ENCODE results near the gene TTC32.
"Not testable (repeated sequence)": the region's sequence is repeated elsewhere in the genome, so short reads cannot be mapped to it uniquely, and the experiment has no call there.

Gene TTC32

DNA sequence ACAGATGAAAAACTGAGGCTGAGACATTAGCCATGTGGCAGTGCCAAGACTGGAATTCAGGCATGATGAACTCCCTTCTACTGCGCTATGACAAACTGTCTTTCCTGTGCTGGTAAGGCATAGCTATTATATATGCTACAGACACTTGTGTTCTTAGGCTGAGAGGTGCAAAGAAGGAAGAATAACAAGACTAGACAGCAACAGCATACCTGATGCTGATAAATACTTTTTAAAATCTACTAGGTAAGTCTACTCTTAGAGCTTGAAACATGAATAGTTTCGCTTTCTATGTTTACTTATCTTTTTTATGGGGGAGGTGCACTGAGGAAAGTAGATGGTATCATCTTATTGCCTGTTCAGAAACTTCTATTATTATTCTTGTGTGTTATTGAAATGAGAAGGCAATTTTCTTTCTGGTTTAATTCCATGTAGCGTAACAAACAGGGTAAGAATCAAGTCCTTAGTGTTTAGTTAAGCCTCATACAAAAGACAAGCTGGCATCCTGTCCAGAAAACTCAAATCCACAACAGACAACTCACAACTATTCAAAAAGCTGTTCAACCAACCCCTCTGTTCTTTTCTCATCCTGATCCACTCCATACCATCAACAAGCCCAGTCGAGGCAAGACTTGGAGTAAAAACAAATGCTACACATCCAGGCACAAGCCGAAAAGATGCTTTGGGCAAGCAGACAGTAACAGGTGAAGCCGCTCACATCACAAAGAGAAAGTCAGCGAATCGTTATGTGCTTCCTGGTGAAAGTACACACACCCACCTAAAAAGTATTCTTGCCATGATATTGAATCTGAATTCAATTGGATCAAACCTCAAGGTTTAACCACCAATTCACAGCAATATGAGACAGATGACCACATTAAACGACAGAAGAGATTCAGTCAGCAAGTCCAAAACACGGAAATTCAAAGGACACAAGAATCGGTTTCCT lies 1.5 kb downstream of the TTC32 start:
- DNase-seq (ENCODE audit: low spot score), result peak; percentile 43

DNA sequence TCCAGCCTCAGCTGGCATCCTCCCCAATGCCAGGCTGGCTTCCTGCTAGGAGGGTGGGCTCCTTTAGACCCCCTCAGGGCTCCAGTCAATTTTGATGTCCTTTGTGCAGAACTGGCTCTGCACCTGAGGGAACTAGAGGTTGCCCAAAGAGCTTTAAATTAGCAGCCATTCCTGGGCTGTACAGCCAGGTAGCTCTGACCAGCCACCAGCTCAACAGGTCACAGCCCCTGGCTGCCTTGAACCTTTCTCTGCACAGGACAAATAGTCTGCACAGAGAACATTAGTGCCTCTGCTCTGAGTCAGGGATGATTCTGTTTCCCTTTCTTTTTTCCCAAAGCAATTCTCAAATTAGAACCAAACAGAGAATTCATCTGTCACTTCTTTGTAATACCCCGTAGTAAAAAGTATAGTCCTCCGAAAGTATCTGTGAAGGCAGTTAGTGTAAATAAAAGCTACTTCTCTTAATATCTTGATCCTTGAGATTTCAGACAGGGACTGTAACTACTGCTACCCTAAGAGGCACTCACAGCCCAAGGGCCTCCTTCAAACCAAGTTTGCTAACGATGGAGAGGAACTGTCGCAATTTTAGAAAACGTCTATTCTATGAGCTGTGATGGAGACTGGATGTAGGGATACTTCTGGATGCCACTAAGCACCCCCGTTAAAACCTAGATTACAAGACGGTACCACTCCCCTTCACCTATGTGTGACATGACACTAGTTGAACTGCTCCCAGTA lies 3.0 kb downstream of the TTC32 start:
- DNase-seq (ENCODE audit: low spot score), result no peak

DNA sequence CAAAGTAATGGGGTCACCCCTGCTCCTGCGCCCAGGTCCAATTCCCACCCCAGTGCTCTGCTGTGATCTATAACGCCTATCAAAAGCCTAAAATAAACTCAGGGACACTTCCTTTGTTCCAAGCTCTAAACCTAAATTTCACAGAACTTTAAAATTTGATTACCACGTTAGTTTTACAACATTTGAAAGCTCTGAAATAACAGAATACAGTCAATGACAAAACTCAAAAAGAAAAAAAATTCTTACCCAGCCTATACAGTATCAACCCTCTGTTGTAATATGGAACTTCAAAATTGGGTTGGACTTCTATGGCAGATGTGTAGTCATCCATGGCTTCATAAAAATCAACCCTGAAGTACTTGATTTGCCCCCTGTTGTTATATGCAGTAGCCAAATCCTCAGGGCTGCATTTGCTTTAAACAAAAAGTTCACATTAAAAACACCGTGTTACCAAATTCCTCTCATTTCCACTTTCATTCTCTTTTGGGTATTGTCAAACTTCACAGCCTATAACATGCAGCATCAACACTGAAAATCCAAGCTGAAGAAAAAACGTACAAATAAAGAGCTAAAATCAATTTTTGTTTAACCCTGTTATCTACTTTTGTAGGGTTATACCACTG lies 4.0 kb downstream of the TTC32 start:
- no peak for DNase-seq (ENCODE audit: low spot score)

DNA sequence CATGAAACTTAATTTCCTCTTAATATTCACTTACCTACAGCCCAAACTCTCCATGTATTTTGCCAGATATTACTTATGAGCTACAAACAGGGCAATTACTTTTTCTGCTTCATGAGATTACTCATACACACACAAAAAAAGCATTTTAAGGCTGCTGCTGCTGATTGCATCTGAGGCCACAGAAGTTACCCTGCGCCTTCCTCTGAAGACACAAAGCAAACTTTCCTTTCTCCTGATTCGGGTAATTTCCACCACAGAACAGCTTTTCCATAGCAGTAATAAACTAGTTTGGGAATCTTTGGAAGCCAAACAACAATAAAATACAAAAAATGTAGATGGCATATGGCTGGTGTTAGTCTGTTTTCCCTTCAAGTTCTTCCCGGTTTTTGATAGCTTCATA lies 6.2 kb downstream of the TTC32 start:
- DNase-seq (ENCODE audit: low spot score), result no peak

- DNase-seq (ENCODE audit: low spot score), result no peak
These were observed 7.5 kb downstream of the TTC32 start for GRCh38 chr2:19894134-19894792.

DNA sequence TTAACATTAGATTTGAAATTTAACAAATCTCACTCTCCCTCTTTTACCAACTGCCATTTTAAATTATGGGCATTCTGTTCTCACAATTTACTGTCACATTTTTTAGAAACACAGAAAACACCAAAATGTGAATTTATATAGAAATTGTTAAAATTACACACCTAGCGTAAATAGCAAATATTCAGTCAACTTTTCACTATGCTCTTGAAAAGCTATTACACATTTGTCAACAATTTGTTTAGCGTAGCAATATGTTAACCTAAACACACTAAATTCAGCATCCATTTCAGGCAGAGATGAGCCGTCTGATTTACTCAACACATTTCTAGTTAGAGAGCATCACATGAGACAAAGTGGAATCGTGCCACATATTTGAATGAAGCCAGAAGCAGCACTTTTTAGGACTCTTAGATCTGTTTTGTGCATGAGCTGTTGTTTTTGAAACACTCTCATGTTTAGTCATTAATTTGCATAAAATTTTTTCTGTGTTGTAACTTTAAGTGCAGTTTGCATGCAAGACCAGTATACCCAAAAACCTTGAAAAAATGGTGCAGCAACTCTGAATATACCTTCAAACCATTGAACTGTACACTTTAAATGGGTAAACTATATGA lies 8.2 kb downstream of the TTC32 start:
- no peak for DNase-seq (ENCODE audit: low spot score)

GRCh38 chr2:19891971-19892370 lies 9.8 kb downstream of the TTC32 start:
- DNase-seq (ENCODE audit: low spot score), result not testable (repeated sequence)

- no peak for DNase-seq (ENCODE audit: low spot score)
These were observed 11.7 kb downstream of the TTC32 start for GRCh38 chr2:19890104-19890503.

- no peak for DNase-seq (ENCODE audit: low spot score)
These were observed 13.0 kb downstream of the TTC32 start for GRCh38 chr2:19888831-19889230.

- no peak for DNase-seq (ENCODE audit: low spot score)
These were observed 14.3 kb downstream of the TTC32 start for GRCh38 chr2:19887510-19887909.

GRCh38 chr2:19886261-19886660 lies 15.5 kb downstream of the TTC32 start:
- no peak for DNase-seq (ENCODE audit: low spot score)

DNA sequence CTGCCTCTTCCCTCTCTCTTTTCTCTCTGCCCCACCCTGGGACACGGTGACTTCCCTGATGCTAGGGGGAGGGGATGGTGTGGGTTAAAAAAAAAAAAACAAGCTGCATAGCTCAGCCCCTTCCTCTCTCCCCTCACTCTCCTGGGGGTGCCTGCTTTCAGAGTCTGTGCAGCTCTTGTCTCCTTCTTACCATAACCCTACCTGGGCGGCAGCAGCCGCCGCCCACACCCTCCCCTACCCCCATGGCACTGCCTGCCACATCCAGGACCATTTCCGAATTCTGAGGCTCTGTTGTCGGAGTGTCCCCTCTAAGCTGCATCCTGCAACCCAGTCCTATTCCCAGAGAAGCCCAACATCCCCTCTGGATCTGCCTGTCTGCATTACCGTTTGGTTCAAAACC lies 16.0 kb downstream of the TTC32 start:
- no peak for DNase-seq (ENCODE audit: low spot score)

GRCh38 chr2:19883971-19884720 lies 17.6 kb downstream of the TTC32 start:
- DNase-seq (ENCODE audit: low spot score), result no peak

GRCh38 chr2:19883486-19883885 lies 18.3 kb downstream of the TTC32 start:
- no peak for DNase-seq (ENCODE audit: low spot score)

DNA sequence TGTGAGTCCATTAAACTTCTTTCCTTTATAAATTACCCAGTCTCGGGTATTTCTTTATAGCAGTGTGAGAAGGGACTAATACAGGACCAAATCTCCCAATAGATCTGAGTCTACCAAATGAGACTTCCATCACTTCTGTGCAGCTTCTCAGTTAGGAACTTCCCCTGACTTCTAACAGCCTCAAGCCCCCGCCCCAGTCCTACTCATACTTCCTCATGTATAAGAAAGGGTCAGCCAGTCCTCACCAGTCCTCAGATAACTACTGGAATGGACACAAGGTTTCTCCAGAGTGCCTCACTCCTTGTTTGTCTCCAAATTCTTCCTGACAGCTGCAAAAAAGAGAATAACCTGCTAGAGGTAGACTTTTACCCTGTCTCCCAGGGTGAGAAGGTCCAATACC lies 19.5 kb downstream of the TTC32 start:
- DNase-seq (ENCODE audit: low spot score), result no peak

DNA sequence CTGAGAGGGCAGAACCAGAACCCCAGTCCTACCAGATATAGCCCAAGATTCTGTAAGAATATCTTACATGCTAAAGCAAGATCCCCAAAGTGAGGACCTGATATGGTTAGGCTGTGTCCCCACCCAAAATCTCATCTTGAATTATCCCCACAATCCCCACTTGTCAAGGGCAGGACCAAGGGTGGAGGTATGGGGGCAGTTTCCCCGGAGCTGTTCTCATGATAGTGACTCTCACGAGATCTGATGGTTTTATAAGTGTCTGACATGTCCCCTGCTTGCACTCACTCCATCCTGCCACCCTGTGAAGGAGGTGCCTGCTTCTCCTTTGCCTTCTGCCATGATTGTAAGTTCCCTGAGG lies 19.9 kb downstream of the TTC32 start:
- no peak for DNase-seq (ENCODE audit: low spot score)

DNA sequence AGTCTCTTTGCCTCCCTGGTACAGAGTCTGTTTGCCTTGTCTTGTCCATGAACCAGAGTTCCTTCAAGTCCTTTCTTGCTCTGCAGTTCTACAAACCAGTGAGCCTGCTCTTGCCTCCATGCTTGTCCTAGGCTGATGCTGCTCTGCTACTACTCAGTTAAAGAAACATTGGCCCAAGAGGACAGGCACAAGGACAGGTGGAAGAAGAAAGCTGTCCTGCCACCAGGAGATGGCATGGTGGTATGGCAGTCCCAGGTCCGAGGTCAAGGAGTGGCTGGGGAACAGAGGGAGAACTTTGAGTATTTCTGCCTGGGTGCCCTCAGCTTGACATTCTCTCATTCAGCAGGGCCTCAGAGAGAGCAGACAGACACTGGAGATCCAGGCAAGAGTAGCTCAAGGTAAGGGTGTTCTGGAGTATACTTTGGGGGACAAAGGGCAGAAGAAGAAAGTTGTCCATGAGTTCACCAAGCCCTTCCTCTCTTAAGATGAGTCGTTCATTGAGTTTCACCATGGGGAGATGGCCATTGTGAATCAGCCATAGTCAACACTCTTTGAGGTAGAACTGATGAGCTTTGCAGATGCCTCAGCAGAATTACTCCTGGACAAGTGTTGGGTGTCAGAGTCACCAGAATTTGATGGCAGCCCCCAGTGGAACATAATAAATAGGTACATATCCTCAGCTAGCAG lies 20.4 kb downstream of the TTC32 start:
- DNase-seq (ENCODE audit: low spot score), result no peak

DNA sequence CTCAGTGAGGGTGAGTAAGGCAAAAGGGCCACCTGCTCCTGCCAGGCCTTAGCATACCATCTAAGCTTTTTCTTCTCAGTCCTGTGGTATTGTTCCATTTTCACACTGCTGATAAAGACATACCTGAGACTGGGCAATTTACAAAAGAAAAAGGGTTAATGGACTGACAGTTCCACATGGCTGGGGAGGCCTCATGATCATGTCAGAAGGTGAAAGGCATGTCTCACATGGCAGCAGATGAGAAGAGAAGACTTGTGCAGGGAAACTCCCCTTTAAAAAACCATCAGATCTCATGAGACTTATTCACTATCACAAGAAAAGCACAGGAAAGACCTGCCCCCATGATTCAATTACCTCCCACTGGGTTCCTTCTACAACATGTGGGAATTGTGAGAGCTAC lies 21.6 kb downstream of the TTC32 start:
- DNase-seq (ENCODE audit: low spot score), result not testable (repeated sequence)

GRCh38 chr2:19879120-19879519 lies 22.7 kb downstream of the TTC32 start:
- DNase-seq (ENCODE audit: low spot score), result no peak

DNA sequence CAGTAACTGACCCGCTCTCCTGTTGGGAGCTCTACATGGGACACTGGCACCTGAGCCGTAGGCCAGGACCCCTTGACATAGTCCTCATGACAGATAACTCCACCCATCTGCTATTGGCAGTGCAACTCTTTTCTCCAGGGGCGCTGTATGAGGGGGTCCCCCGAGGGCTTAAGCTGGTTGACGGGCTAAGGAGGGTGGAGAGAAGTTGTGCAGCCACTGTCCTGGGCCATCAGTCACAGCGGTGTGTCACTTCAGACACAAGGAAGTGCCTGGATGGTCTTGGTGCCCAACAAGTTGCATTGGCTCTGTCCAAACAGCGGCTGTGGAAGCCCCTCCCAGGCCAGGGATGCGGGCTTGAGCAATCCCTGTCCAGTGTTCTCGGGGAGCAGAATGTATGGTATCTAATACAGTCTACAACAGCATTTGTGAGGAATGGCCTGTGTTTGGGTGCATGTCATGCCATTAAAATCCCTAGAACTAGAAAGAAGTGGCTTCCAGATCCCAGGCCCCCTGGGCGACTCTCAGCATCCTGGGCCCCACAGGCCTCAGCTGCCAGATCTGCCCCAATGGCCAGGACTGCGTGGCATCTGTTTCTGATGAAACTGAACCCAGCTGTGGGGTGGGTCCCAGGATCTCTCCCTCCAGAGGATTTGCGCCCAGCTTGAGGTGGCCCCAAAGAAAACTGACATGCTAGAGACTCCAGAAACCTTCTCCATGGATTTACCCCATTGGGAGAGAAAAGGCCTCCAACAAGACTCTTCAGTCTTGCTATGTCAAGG lies 23.3 kb downstream of the TTC32 start:
- DNase-seq (ENCODE audit: low spot score), result no peak
